NCI-H1694 (cell line): Measurements from ENCODE around the gene GLRX.

Experiments
- DNase-seq: peaks from one replicate; lab custom pipeline; 2025; lab: John Stamatoyannopoulos, UW

The GLRX gene

GRCh38 chr5:95780597-95780996, 41.9 kb downstream of the GLRX start:
- no peak for DNase-seq

GRCh38 chr5:95779611-95780010, 42.9 kb downstream of the GLRX start:
- DNase-seq = no peak

GRCh38 chr5:95778713-95779436, 43.7 kb downstream of the GLRX start:
- no peak for DNase-seq

GRCh38 chr5:95777441-95777840, 45.1 kb downstream of the GLRX start:
- no peak for DNase-seq

- no peak for DNase-seq
Observed at GRCh38 chr5:95773335-95774059, 49.0 kb downstream of the GLRX start.

GRCh38 chr5:95771892-95772291, 50.6 kb downstream of the GLRX start:
- no peak for DNase-seq

DNA sequence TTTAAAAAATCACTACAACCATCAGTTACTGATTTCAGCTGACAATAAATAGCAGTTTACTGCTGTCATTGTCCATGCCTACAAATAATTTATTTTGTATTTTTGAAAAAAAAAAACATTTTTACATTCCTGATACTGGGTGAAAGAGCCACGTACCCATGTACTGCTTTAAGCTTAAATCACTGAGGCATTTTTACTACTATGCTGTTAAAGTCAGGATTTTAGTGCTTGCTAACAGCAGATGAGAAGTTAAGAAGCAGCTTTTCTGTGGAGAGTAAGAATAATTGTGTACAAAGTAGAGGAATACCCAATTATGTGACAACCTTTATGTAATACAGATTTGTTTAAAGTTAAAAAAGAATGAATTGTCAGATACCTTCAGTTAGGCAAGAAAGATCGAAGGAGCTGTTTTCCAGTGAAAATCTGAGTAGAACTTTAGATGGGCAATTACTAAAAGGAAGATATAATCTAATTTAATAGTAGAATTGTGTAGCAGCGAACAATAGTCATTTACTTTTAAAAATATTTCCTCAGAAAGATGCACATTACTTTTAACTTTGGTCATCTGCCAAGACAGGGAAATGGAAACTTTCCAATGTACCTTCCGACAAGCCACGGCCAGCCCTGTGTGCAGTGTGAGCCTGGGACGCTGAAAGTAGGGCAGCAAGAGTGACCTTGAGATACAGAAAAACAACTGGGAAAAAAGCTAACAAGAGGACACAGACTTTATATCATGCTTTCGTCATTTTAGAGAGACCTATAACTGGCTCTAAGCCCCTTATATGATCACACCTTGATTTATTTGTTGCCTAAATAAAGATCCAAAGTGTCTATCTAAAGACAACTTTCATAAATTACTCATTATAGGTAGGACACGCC, 51.5 kb downstream of the GLRX start:
- peak; percentile 2 for DNase-seq

- no peak for DNase-seq
Observed at GRCh38 chr5:95768731-95769130, 53.8 kb downstream of the GLRX start.

DNA sequence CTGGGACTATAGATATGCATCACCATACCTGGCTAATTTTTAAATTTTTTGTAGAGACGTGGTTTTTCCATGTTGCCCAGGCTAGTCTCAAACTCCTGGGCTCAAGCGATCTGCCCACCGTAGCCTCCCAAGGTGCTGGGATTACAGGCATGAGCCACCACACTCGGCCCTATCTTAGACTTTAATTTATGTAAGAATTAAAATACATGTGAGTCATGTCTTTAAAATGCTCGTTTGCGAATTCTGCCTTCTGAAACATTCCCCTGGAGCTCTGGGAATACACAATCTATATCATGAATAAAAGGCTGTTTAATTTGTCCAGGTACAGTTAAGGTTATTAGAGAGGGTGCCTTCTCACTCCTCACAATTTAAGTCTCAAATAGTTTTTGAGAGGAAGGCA, 58.6 kb downstream of the GLRX start:
- no peak for DNase-seq
